ENCODE data around the gene TBCK.

The TBCK gene

GRCh38 chr4:106105697-106106096 is 210.3 kb downstream of the TBCK start:
- no peak overlapping the region for H3K27ac ChIP-seq (ENCODE audit: low read length)
- H3K9me3 ChIP-seq (ENCODE audit: control insufficient read depth, low read depth, low read length), result no peaks in the 10 kb centered on the region
- no peaks in the 10 kb centered on the region for H3K4me1 ChIP-seq (ENCODE audit: control insufficient read depth, low read depth, low read length)
- H3K9ac ChIP-seq (ENCODE audit: low read length), result no peak overlapping the region
- no peaks in the 10 kb centered on the region for H3K36me3 ChIP-seq (ENCODE audit: control insufficient read depth, low read depth, low read length)
- no peak overlapping the region for H3K4me3 ChIP-seq (ENCODE audit: low read length)
- H3K27me3 ChIP-seq (ENCODE audit: control insufficient read depth, insufficient read depth, low read length), result no peaks in the 10 kb centered on the region

- H3K4me3 ChIP-seq (ENCODE audit: low read length), result no peak overlapping the region
- H3K27me3 ChIP-seq (ENCODE audit: control insufficient read depth, insufficient read depth, low read length), result no peaks in the 10 kb centered on the region
- H3K4me1 ChIP-seq (ENCODE audit: control insufficient read depth, low read depth, low read length), result no peaks in the 10 kb centered on the region
- H3K36me3 ChIP-seq (ENCODE audit: control insufficient read depth, low read depth, low read length), result no peaks in the 10 kb centered on the region
- H3K27ac ChIP-seq (ENCODE audit: low read length), result no peak overlapping the region
- H3K9me3 ChIP-seq (ENCODE audit: control insufficient read depth, low read depth, low read length), result no peaks in the 10 kb centered on the region
- no peak overlapping the region for H3K9ac ChIP-seq (ENCODE audit: low read length)
Observed at GRCh38 chr4:106104276-106104675, 211.7 kb downstream of the TBCK start.

GRCh38 chr4:106096454-106096853 is 219.6 kb downstream of the TBCK start:
- Histone ChIP-seq H3K9me3 (ENCODE audit: control insufficient read depth, low read depth, low read length) (no peaks in the 10 kb centered on the region), H3K36me3 (ENCODE audit: control insufficient read depth, low read depth, low read length) (no peaks in the 10 kb centered on the region), H3K27ac (ENCODE audit: low read length) (no peak overlapping the region), H3K4me3 (ENCODE audit: low read length) (no peak overlapping the region), H3K4me1 (ENCODE audit: control insufficient read depth, low read depth, low read length) (peaks cover 9% of the 10 kb centered on the region), H3K9ac (ENCODE audit: low read length) (no peak overlapping the region), H3K27me3 (ENCODE audit: control insufficient read depth, insufficient read depth, low read length) (no peaks in the 10 kb centered on the region)

- no peaks in the 10 kb centered on the region for H3K36me3 ChIP-seq (ENCODE audit: control insufficient read depth, low read depth, low read length)
- peaks cover 7% of the 10 kb centered on the region for H3K9me3 ChIP-seq (ENCODE audit: control insufficient read depth, low read depth, low read length)
- H3K4me3 ChIP-seq (ENCODE audit: low read length), result no peak overlapping the region
- H3K9ac ChIP-seq (ENCODE audit: low read length), result no peak overlapping the region
- H3K27ac ChIP-seq (ENCODE audit: low read length), result no peak overlapping the region
- peaks cover 9% of the 10 kb centered on the region for H3K4me1 ChIP-seq (ENCODE audit: control insufficient read depth, low read depth, low read length)
- H3K27me3 ChIP-seq (ENCODE audit: control insufficient read depth, insufficient read depth, low read length), result no peaks in the 10 kb centered on the region
Observed at GRCh38 chr4:106095408-106095807, 220.6 kb downstream of the TBCK start.

- Histone ChIP-seq H3K9me3 (ENCODE audit: control insufficient read depth, low read depth, low read length) (peaks cover 9% of the 10 kb centered on the region), H3K4me3 (ENCODE audit: low read length) (no peak overlapping the region), H3K27ac (ENCODE audit: low read length) (no peak overlapping the region), H3K9ac (ENCODE audit: low read length) (no peak overlapping the region), H3K27me3 (ENCODE audit: control insufficient read depth, insufficient read depth, low read length) (no peaks in the 10 kb centered on the region), H3K4me1 (ENCODE audit: control insufficient read depth, low read depth, low read length) (peaks cover 9% of the 10 kb centered on the region), H3K36me3 (ENCODE audit: control insufficient read depth, low read depth, low read length) (no peaks in the 10 kb centered on the region)
Observed at GRCh38 chr4:106092361-106093040, 223.5 kb downstream of the TBCK start.

GRCh38 chr4:106090826-106091225 is 225.2 kb downstream of the TBCK start:
- no peaks in the 10 kb centered on the region for H3K36me3 ChIP-seq (ENCODE audit: control insufficient read depth, low read depth, low read length)
- H3K4me3 ChIP-seq (ENCODE audit: low read length), result no peak overlapping the region
- H3K27me3 ChIP-seq (ENCODE audit: control insufficient read depth, insufficient read depth, low read length), result no peaks in the 10 kb centered on the region
- peaks cover 10% of the 10 kb centered on the region for H3K9me3 ChIP-seq (ENCODE audit: control insufficient read depth, low read depth, low read length)
- no peak overlapping the region for H3K9ac ChIP-seq (ENCODE audit: low read length)
- H3K27ac ChIP-seq (ENCODE audit: low read length), result no peak overlapping the region
- peaks cover 1% of the 10 kb centered on the region for H3K4me1 ChIP-seq (ENCODE audit: control insufficient read depth, low read depth, low read length)

- Histone ChIP-seq H3K9ac (ENCODE audit: low read length) (no peak overlapping the region), H3K27ac (ENCODE audit: low read length) (no peak overlapping the region), H3K36me3 (ENCODE audit: control insufficient read depth, low read depth, low read length) (no peaks in the 10 kb centered on the region), H3K27me3 (ENCODE audit: control insufficient read depth, insufficient read depth, low read length) (no peaks in the 10 kb centered on the region), H3K9me3 (ENCODE audit: control insufficient read depth, low read depth, low read length) (peaks cover 5% of the 10 kb centered on the region), H3K4me3 (ENCODE audit: low read length) (no peak overlapping the region), H3K4me1 (ENCODE audit: control insufficient read depth, low read depth, low read length) (no peaks in the 10 kb centered on the region)
Observed at GRCh38 chr4:106083065-106083464, 232.9 kb downstream of the TBCK start.

- Histone ChIP-seq H3K27me3 (ENCODE audit: control insufficient read depth, insufficient read depth, low read length) (no peaks in the 10 kb centered on the region), H3K36me3 (ENCODE audit: control insufficient read depth, low read depth, low read length) (no peaks in the 10 kb centered on the region), H3K27ac (ENCODE audit: low read length) (no peak overlapping the region), H3K9ac (ENCODE audit: low read length) (no peak overlapping the region), H3K9me3 (ENCODE audit: control insufficient read depth, low read depth, low read length) (peaks cover 2% of the 10 kb centered on the region), H3K4me1 (ENCODE audit: control insufficient read depth, low read depth, low read length) (no peaks in the 10 kb centered on the region), H3K4me3 (ENCODE audit: low read length) (no peak overlapping the region)
Observed at GRCh38 chr4:106080376-106080775, 235.6 kb downstream of the TBCK start.

GRCh38 chr4:106079616-106080015 is 236.4 kb downstream of the TBCK start:
- Histone ChIP-seq H3K27ac (ENCODE audit: low read length) (no peak overlapping the region), H3K9me3 (ENCODE audit: control insufficient read depth, low read depth, low read length) (peaks cover 2% of the 10 kb centered on the region), H3K27me3 (ENCODE audit: control insufficient read depth, insufficient read depth, low read length) (no peaks in the 10 kb centered on the region), H3K36me3 (ENCODE audit: control insufficient read depth, low read depth, low read length) (no peaks in the 10 kb centered on the region), H3K4me1 (ENCODE audit: control insufficient read depth, low read depth, low read length) (no peaks in the 10 kb centered on the region), H3K4me3 (ENCODE audit: low read length) (no peak overlapping the region), H3K9ac (ENCODE audit: low read length) (no peak overlapping the region)

GRCh38 chr4:106065018-106065417 is 251.0 kb downstream of the TBCK start:
- no peak overlapping the region for H3K27ac ChIP-seq (ENCODE audit: low read length)
- H3K36me3 ChIP-seq (ENCODE audit: control insufficient read depth, low read depth, low read length), result no peaks in the 10 kb centered on the region

GRCh38 chr4:106063009-106063408 is 253.0 kb downstream of the TBCK start:
- H3K4me1 ChIP-seq (ENCODE audit: control insufficient read depth, low read depth, low read length), result no peaks in the 10 kb centered on the region
- no peak overlapping the region for H3K27ac ChIP-seq (ENCODE audit: low read length)
- no peaks in the 10 kb centered on the region for H3K36me3 ChIP-seq (ENCODE audit: control insufficient read depth, low read depth, low read length)
- H3K4me3 ChIP-seq (ENCODE audit: low read length), result no peak overlapping the region
- no peaks in the 10 kb centered on the region for H3K9me3 ChIP-seq (ENCODE audit: control insufficient read depth, low read depth, low read length)
- H3K27me3 ChIP-seq (ENCODE audit: control insufficient read depth, insufficient read depth, low read length), result no peaks in the 10 kb centered on the region
- H3K9ac ChIP-seq (ENCODE audit: low read length), result no peak overlapping the region

More at GRCh38 chr4:106065018-106065417, 251.0 kb downstream of the TBCK start:
- Histone ChIP-seq H3K9ac (ENCODE audit: low read length) (no peak overlapping the region), H3K27me3 (ENCODE audit: control insufficient read depth, insufficient read depth, low read length) (no peaks in the 10 kb centered on the region), H3K4me1 (ENCODE audit: control insufficient read depth, low read depth, low read length) (no peaks in the 10 kb centered on the region), H3K4me3 (ENCODE audit: low read length) (no peak overlapping the region), H3K9me3 (ENCODE audit: control insufficient read depth, low read depth, low read length) (no peaks in the 10 kb centered on the region)

- no peak overlapping the region for H3K9ac ChIP-seq (ENCODE audit: low read length)
- H3K9me3 ChIP-seq (ENCODE audit: control insufficient read depth, low read depth, low read length), result no peaks in the 10 kb centered on the region
- H3K4me3 ChIP-seq (ENCODE audit: low read length), result no peak overlapping the region
- H3K36me3 ChIP-seq (ENCODE audit: control insufficient read depth, low read depth, low read length), result no peaks in the 10 kb centered on the region
- peaks cover 3% of the 10 kb centered on the region for H3K4me1 ChIP-seq (ENCODE audit: control insufficient read depth, low read depth, low read length)
- H3K27me3 ChIP-seq (ENCODE audit: control insufficient read depth, insufficient read depth, low read length), result no peaks in the 10 kb centered on the region
- no peak overlapping the region for H3K27ac ChIP-seq (ENCODE audit: low read length)
Observed at GRCh38 chr4:106062452-106062875, 253.5 kb downstream of the TBCK start.
